ENCODE results near the gene IDUA.

DNA sequence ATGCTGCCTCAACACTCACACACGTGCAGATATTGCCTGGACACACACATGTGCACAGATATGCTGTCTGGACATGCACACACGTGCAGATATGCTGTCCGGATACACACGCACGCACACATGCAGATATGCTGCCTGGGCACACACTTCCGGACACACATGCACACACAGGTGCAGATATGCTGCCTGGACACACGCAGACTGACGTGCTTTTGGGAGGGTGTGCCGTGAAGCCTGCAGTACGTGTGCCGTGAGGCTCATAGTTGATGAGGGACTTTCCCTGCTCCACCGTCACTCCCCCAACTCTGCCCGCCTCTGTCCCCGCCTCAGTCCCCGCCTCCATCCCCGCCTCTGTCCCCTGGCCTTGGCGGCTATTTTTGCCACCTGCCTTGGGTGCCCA, 39.3 kb downstream of the IDUA start:
- no peak for TF ChIP-seq POLR2A (IDR thresholded peaks at IDR 0.05)
- no peak for TF ChIP-seq CTCF (IDR thresholded peaks at IDR 0.05)

All from Peyer's patch (tissue), 4 donors.